ENCODE data around the gene KIRREL1. TPM values are rescaled to one million over a fixed set of nuclear protein-coding genes. Genes with fewer than 3 reads are reported as not detected.

Gene KIRREL1
- total RNA-seq, 4 donors from 2014 or later, result 45.2 to 61.6 (median 49.2) TPM

- no peak for TF ChIP-seq CTCF (IDR thresholded peaks at IDR 0.05; ENCODE audit: low read depth)
Measured at GRCh38 chr1:158131217-158131616, 137.8 kb downstream of the KIRREL1 start.

- no peak for TF ChIP-seq CTCF (IDR thresholded peaks at IDR 0.05; ENCODE audit: low read depth)
Measured at GRCh38 chr1:158140764-158141192, 147.3 kb downstream of the KIRREL1 start.

GRCh38 chr1:158145173-158145719 lies 151.8 kb downstream of the KIRREL1 start:
- TF ChIP-seq CTCF (IDR thresholded peaks at IDR 0.05; ENCODE audit: low read depth), result no peak

GRCh38 chr1:158146165-158146564 lies 152.7 kb downstream of the KIRREL1 start:
- TF ChIP-seq CTCF (IDR thresholded peaks at IDR 0.05; ENCODE audit: low read depth), result no peak

- TF ChIP-seq CTCF (IDR thresholded peaks at IDR 0.05; ENCODE audit: low read depth), result no peak
Measured at GRCh38 chr1:158146739-158147138, 153.3 kb downstream of the KIRREL1 start.

- TF ChIP-seq CTCF (IDR thresholded peaks at IDR 0.05; ENCODE audit: low read depth), result no peak
Measured at GRCh38 chr1:158147401-158147800, 154.0 kb downstream of the KIRREL1 start.

GRCh38 chr1:158147869-158148268 lies 154.4 kb downstream of the KIRREL1 start:
- TF ChIP-seq CTCF (IDR thresholded peaks at IDR 0.05; ENCODE audit: low read depth), result no peak

Data from subcutaneous adipose tissue (tissue), 4 donors.